ENCODE data around the gene CRIP2.

The CRIP2 gene

DNA sequence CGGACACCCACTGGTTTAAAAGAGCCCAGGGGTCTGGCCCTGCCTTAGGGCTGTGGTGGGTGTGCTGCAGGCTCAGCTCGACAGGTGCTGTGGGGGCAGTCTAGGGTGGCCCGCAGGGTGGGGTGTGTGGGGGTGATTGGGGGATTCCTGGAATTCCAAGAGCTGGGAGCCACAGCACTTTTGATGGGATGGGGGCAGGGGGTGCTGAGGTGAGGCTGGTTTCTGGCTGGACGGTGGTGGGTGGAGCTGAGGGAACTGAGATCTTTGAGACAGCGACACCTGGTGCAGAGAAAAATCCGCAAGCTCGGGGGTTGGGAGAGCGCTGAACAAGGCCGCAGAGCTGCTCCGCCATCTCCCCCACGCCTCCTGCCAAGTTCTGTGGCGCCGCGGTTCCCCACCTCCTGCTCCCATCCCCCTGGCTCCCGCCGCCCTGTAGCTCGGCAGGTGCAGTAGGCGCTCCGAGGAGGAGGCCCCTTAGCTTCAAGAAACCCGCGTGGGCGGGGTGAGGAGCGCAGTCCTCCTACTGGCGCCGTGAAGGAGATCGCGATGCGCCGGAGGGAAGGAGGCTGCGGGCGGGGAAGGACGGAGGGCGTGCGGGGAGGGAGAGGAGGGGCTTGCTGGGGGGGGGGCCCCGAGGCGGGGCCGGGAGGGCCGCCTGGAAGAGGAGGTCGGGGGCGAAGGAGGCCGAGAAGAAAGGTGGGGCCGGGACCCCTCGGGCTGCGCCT, 15.1 kb downstream of the CRIP2 start:
- H3K4me3 Mint-ChIP-seq: peak overlapping the region; percentile 83
- H3K27ac Mint-ChIP-seq: peak overlapping the region; percentile 86
- DNase-seq: peak; percentile 88
- H3K27me3 Mint-ChIP-seq: no peaks in the 10 kb centered on the region
- peaks cover 14% of the 10 kb centered on the region for H3K36me3 Mint-ChIP-seq (ENCODE audit: low read depth)
- peaks cover 43% of the 10 kb centered on the region for H3K4me1 Mint-ChIP-seq (ENCODE audit: low read depth)
- no peaks in the 10 kb centered on the region for H3K9me3 Mint-ChIP-seq

- Mint-ChIP-seq H3K9me3 (no peaks in the 10 kb centered on the region), H3K36me3 (ENCODE audit: low read depth) (peaks cover 15% of the 10 kb centered on the region)
These were observed 15.6 kb downstream of the CRIP2 start for GRCh38 chr14:105490267-105490571.

GRCh38 chr14:105490572-105491365, 16.1 kb downstream of the CRIP2 start, which contains the start of gene TEDC1:
Gene TEDC1 (plus strand): TSS chr14:105491246. CDS start chr14:105491376, 130 bp downstream.
- peaks cover 33% of the 10 kb centered on the region for H3K4me1 Mint-ChIP-seq (ENCODE audit: low read depth)
- H3K27ac Mint-ChIP-seq: peak within 1 kb of the TSS; percentile 96
- peak within 1 kb of the TSS; percentile 83 for H3K4me3 Mint-ChIP-seq
- H3K27me3 Mint-ChIP-seq: no peaks in the 10 kb centered on the region
- no peaks in the 10 kb centered on the region for H3K9me3 Mint-ChIP-seq
- H3K36me3 Mint-ChIP-seq (ENCODE audit: low read depth): peaks cover 15% of the 10 kb centered on the region
- DNase-seq: peak; percentile 99

More at GRCh38 chr14:105490267-105490571, 15.6 kb downstream of the CRIP2 start:
- Mint-ChIP-seq H3K4me3 (peak overlapping the region; percentile 83), H3K27me3 (no peaks in the 10 kb centered on the region), H3K27ac (no peak overlapping the region), H3K4me1 (ENCODE audit: low read depth) (peaks cover 38% of the 10 kb centered on the region)
- DNase-seq: no peak

GRCh38 chr14:105491366-105491973, 16.8 kb downstream of the CRIP2 start:
- H3K36me3 Mint-ChIP-seq (ENCODE audit: low read depth): peaks cover 18% of the 10 kb centered on the region
- H3K9me3 Mint-ChIP-seq: no peaks in the 10 kb centered on the region
- peak overlapping the region; percentile 83 for H3K4me3 Mint-ChIP-seq
- peaks cover 29% of the 10 kb centered on the region for H3K4me1 Mint-ChIP-seq (ENCODE audit: low read depth)
- H3K27ac Mint-ChIP-seq: peak overlapping the region; percentile 96
- no peaks in the 10 kb centered on the region for H3K27me3 Mint-ChIP-seq
- peak; percentile 92 for DNase-seq

DNA sequence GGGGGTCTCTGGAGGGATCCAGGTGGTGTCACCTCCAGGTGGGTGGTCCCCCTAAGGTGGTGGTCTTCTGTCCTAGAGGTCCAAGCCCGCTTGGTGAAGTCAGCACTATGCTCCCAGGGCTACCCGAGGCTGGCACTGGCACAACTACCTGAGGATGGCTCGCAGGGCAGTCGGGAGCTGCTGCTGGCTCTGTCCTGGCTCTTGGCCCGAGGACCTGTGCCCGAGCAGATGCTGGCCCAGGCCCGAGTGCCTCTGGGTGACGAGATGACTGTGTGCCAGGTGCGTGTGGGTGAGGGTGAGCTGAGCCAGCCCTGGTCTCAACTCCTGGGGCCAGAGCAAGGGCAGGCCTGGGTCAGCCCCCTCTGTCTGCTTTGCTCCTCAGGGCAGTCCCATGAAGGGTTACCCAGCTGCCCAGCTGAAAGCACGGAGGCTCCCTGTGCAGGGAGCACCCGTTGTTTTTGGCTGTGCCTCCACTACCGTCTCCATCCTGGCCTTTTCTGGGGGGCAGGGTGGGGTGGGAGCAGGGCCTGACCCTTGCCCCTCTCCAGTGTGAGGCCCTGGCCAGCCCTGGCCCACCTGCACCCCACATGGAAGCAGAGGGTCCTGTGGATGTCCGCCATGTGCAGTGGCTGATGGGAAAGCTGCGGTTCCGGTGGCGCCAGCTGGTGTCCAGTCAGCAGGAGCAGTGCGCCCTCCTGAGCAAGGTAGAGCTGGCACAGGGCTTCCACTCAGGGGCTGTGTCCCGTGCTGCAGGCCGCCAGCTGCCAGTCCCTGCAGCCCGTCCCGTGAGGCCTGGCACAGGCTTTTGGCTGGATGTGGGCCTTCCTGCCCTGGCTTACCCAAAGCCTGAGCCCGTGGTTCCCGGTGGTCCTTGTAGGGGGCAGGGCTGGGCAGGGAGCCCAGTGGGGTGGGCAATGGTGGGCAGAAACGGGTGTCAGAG, 17.7 kb downstream of the CRIP2 start:
- Mint-ChIP-seq H3K9me3 (no peaks in the 10 kb centered on the region), H3K4me1 (ENCODE audit: low read depth) (peaks cover 26% of the 10 kb centered on the region), H3K36me3 (ENCODE audit: low read depth) (peaks cover 18% of the 10 kb centered on the region), H3K27ac (peak overlapping the region; percentile 96), H3K4me3 (peak overlapping the region; percentile 83), H3K27me3 (no peaks in the 10 kb centered on the region)
- no peak for DNase-seq

- peaks cover 25% of the 10 kb centered on the region for H3K36me3 Mint-ChIP-seq (ENCODE audit: low read depth)
- no peaks in the 10 kb centered on the region for H3K27me3 Mint-ChIP-seq
- no peak overlapping the region for H3K4me3 Mint-ChIP-seq
- H3K4me1 Mint-ChIP-seq (ENCODE audit: low read depth): peaks cover 22% of the 10 kb centered on the region
- H3K27ac Mint-ChIP-seq: no peak overlapping the region
- peak; percentile 28 for DNase-seq
- no peaks in the 10 kb centered on the region for H3K9me3 Mint-ChIP-seq
These were observed 18.6 kb downstream of the CRIP2 start for GRCh38 chr14:105492971-105493871.

DNA sequence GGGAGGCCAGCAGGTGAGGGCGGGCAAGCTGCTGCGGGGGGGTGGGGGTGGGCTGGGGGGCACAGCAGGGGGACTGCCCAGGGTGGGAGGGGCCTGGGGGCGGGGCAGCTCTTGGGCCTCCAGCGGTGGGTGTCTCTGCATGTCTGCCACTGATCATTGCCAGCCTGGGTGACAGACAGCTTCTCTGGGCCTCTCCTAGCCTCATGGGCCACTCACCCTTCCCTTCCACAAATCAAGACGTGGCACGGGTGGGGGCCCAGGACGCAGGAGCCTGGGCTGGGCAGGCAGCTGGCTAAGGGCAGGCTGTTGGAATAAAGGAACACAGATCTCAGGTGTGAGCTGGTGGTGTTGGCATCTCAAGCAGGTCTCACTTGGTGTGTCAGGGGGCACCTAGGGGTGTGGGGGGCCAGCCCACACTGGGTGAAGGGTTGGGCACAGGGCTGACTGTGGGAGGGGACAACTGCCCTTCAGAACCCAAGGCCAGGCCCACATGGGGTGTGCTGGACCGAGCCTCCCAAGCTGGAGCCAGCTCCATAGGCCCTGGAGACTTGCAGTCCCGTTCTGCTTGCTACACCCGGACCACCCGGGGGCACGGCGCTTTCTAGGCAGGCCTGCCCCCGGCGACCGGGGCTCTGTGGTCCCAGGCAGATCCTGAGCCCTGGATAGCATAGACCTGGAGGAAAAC, 19.4 kb downstream of the CRIP2 start:
- peaks cover 33% of the 10 kb centered on the region for H3K36me3 Mint-ChIP-seq (ENCODE audit: low read depth)
- H3K4me1 Mint-ChIP-seq (ENCODE audit: low read depth): peaks cover 16% of the 10 kb centered on the region
- no peak overlapping the region for H3K4me3 Mint-ChIP-seq
- H3K9me3 Mint-ChIP-seq: no peaks in the 10 kb centered on the region
- no peak for DNase-seq
- no peak overlapping the region for H3K27ac Mint-ChIP-seq
- no peaks in the 10 kb centered on the region for H3K27me3 Mint-ChIP-seq

GRCh38 chr14:105494606-105494929, 19.9 kb downstream of the CRIP2 start:
- DNase-seq: no peak
- peaks cover 34% of the 10 kb centered on the region for H3K36me3 Mint-ChIP-seq (ENCODE audit: low read depth)
- no peak overlapping the region for H3K27ac Mint-ChIP-seq
- no peak overlapping the region for H3K4me3 Mint-ChIP-seq
- H3K4me1 Mint-ChIP-seq (ENCODE audit: low read depth): peaks cover 11% of the 10 kb centered on the region
- H3K9me3 Mint-ChIP-seq: no peaks in the 10 kb centered on the region
- no peaks in the 10 kb centered on the region for H3K27me3 Mint-ChIP-seq

GRCh38 chr14:105495101-105495989, 20.7 kb downstream of the CRIP2 start:
- Mint-ChIP-seq H3K27me3 (no peaks in the 10 kb centered on the region), H3K4me1 (ENCODE audit: low read depth) (peaks cover 10% of the 10 kb centered on the region), H3K4me3 (no peak overlapping the region), H3K36me3 (ENCODE audit: low read depth) (peaks cover 34% of the 10 kb centered on the region), H3K27ac (no peak overlapping the region), H3K9me3 (no peaks in the 10 kb centered on the region)
- no peak for DNase-seq

- Mint-ChIP-seq H3K4me1 (ENCODE audit: low read depth) (peaks cover 10% of the 10 kb centered on the region), H3K9me3 (no peaks in the 10 kb centered on the region), H3K36me3 (ENCODE audit: low read depth) (peaks cover 34% of the 10 kb centered on the region), H3K4me3 (no peak overlapping the region), H3K27ac (no peak overlapping the region), H3K27me3 (no peaks in the 10 kb centered on the region)
- DNase-seq: no peak
These were observed 21.6 kb downstream of the CRIP2 start for GRCh38 chr14:105495990-105496830.

- no peak for DNase-seq
- no peaks in the 10 kb centered on the region for H3K27me3 Mint-ChIP-seq
- peaks cover 30% of the 10 kb centered on the region for H3K36me3 Mint-ChIP-seq (ENCODE audit: low read depth)
- H3K27ac Mint-ChIP-seq: no peak overlapping the region
- H3K9me3 Mint-ChIP-seq: no peaks in the 10 kb centered on the region
- peaks cover 6% of the 10 kb centered on the region for H3K4me1 Mint-ChIP-seq (ENCODE audit: low read depth)
- no peak overlapping the region for H3K4me3 Mint-ChIP-seq
These were observed 22.4 kb downstream of the CRIP2 start for GRCh38 chr14:105496831-105497591.

Data from activated T-cell treated with anti-CD3 and anti-CD28 coated beads, Interleukin-2, amount 50 U/mL, for 24 hours (primary cell).